ENCODE results near the gene TBC1D24.
"Not testable (repeated sequence)": the region's sequence is repeated elsewhere in the genome, so short reads cannot be mapped to it uniquely, and the experiment has no call there.

The TBC1D24 gene

GRCh38 chr16:2439598-2439997, 35.3 kb upstream of the TBC1D24 start:
- DNase-seq (ENCODE audit: extremely low read depth, low read depth): no peak
- TF ChIP-seq, protein P1, sequence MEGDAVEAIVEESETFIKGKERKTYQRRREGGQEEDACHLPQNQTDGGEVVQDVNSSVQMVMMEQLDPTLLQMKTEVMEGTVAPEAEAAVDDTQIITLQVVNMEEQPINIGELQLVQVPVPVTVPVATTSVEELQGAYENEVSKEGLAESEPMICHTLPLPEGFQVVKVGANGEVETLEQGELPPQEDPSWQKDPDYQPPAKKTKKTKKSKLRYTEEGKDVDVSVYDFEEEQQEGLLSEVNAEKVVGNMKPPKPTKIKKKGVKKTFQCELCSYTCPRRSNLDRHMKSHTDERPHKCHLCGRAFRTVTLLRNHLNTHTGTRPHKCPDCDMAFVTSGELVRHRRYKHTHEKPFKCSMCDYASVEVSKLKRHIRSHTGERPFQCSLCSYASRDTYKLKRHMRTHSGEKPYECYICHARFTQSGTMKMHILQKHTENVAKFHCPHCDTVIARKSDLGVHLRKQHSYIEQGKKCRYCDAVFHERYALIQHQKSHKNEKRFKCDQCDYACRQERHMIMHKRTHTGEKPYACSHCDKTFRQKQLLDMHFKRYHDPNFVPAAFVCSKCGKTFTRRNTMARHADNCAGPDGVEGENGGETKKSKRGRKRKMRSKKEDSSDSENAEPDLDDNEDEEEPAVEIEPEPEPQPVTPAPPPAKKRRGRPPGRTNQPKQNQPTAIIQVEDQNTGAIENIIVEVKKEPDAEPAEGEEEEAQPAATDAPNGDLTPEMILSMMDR (IDR thresholded peaks at IDR 0.05; ENCODE audit: low read depth, low read length): no peak

DNA sequence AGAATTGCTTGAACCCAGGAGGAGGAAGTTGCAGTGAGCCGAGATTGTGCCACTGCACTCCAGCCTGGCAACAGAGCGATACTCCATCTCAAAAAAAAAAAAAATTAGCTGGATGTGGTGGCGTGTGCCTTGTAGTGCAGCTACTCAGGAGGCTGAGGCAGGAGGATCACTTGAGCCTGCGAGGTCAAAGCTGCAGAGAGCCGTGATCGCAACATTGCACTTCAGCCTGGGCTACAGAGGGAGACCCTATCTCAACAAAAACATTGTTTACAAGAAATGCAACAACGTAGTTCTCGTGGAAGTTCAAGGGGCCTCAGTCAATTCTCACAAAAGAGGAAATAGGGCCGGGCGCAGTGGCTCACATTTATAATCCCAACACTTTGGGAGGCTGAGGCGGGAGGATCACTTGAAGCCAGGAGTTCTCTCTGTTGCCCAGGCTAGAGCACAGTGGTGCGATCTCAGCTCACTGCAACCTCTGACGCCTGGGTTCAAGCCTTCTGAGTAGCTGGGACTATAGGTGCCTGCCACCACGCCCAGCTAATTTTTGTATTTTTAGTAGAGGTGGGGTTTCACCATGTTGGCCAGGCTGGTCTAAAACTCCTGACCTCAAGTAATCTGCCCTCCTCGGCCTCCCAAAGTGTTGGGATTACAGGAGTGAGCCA, 33.7 kb upstream of the TBC1D24 start:
- not testable (repeated sequence) for DNase-seq (ENCODE audit: extremely low read depth, low read depth)

- TF ChIP-seq, protein P1 (IDR thresholded peaks at IDR 0.05; ENCODE audit: low read depth, low read length): no peak
- DNase-seq (ENCODE audit: extremely low read depth, low read depth): no peak
Observed at GRCh38 chr16:2443555-2443954, 31.4 kb upstream of the TBC1D24 start.

GRCh38 chr16:2447920-2448583, 26.9 kb upstream of the TBC1D24 start:
- DNase-seq (ENCODE audit: extremely low read depth, low read depth): no peak
- TF ChIP-seq, protein P1 (IDR thresholded peaks at IDR 0.05; ENCODE audit: low read depth, low read length): no peak

- TF ChIP-seq, protein P1 (IDR thresholded peaks at IDR 0.05; ENCODE audit: low read depth, low read length): no peak
Observed at GRCh38 chr16:2449118-2449517, 25.8 kb upstream of the TBC1D24 start.

DNA sequence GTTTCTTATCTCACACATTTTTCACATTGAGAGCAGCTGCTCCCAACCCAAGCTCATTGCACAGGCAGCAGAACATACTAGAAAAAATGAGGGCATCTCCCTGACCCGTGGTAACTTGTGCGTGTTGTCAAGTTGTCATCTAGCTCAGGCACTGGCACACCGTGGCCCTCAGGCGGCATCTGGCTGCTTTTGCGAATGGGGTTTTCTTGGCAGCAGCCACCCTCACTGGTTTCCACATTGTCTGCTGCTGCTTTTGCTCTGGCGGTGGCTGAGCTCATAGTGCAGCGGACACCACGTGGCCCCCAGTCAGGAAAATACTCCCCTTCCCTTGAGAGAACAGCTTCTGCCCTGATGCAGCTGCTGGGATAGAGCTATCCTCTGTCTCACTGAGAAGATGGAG, 24.4 kb upstream of the TBC1D24 start:
- TF ChIP-seq, protein P1 (IDR thresholded peaks at IDR 0.05; ENCODE audit: low read depth, low read length): no peak
- DNase-seq (ENCODE audit: extremely low read depth, low read depth): no peak

More at GRCh38 chr16:2449118-2449517, 25.8 kb upstream of the TBC1D24 start:
- no peak for DNase-seq (ENCODE audit: extremely low read depth, low read depth)

- TF ChIP-seq, protein P1 (IDR thresholded peaks at IDR 0.05; ENCODE audit: low read depth, low read length): no peak
- no peak for DNase-seq (ENCODE audit: extremely low read depth, low read depth)
Observed at GRCh38 chr16:2450975-2451381, 23.9 kb upstream of the TBC1D24 start.
